Osteoblast (primary cell): Measurements from ENCODE around the gene PALD1. TPM values are rescaled to one million over a fixed set of nuclear protein-coding genes. Genes with fewer than 3 reads are reported as not detected.

Source experiments
- DNase-seq: peaks from one replicate; pipeline ENCODE4 v3.0.0; 2011; ENCODE audit warnings: low spot score, mixed read lengths; ENCODE audit not compliant: insufficient read length; ENCODE audit errors: missing footprints
- H2AFZ ChIP-seq: 2 replicates; pipeline ENCODE4 v1.6.0; 2011; ENCODE audit warnings: mild to moderate bottlenecking, low read length
- H3K27ac ChIP-seq: 2 replicates; pipeline ENCODE4 v1.5.1; 2011; ENCODE audit warnings: mild to moderate bottlenecking, low read depth, low read length, moderate library complexity
- H3K27me3 ChIP-seq: 2 replicates; pipeline ENCODE4 v1.6.0; 2012; ENCODE audit warnings: mild to moderate bottlenecking, control low read depth, inconsistent platforms, low read length, moderate library complexity; ENCODE audit not compliant: insufficient read depth
- H3K36me3 ChIP-seq: 2 replicates; pipeline ENCODE4 v1.5.1; 2011; ENCODE audit warnings: mild to moderate bottlenecking, low read length, control low read depth, moderate library complexity; ENCODE audit not compliant: insufficient read depth
- H3K4me1 ChIP-seq: 2 replicates; pipeline ENCODE4 v1.5.1; 2011; ENCODE audit warnings: mild to moderate bottlenecking, low read length, control low read depth, moderate library complexity; ENCODE audit not compliant: insufficient read depth
- H3K4me2 ChIP-seq: 2 replicates; pipeline ENCODE4 v1.6.0; 2011; ENCODE audit warnings: mild to moderate bottlenecking, low read length; ENCODE audit not compliant: insufficient read depth
- H3K4me3 ChIP-seq: fragments of 200-600 bp; sonication (generic); 3 replicates; pipeline ENCODE4 v1.5.1; 2012; ENCODE audit warnings: mild to moderate bottlenecking, low read length, inconsistent platforms; ENCODE audit not compliant: insufficient read depth
- H3K79me2 ChIP-seq: 2 replicates; pipeline ENCODE4 v1.6.0; 2012; ENCODE audit warnings: mild to moderate bottlenecking, low read length, control low read depth, inconsistent platforms; ENCODE audit not compliant: insufficient read depth
- H3K9me3 ChIP-seq: 2 replicates; pipeline ENCODE4 v1.5.1; 2011; ENCODE audit warnings: low read depth, low read length, control low read depth
- H4K20me1 ChIP-seq: 2 replicates; pipeline ENCODE4 v1.6.0; 2012; ENCODE audit warnings: mild to moderate bottlenecking, low read length, control low read depth; ENCODE audit not compliant: insufficient read depth
- CTCF ChIP-seq: IDR thresholded peaks from 2 replicates; pipeline ENCODE4 v1.5.1; 2011; ENCODE audit warnings: mild to moderate bottlenecking, low read depth, low read length, moderate library complexity; ENCODE audit errors: extremely low read depth
- total RNA-seq: library from RNA; depleted of rRNA; stranded (reverse); fragments of >200 nt; gene quantifications from 2 replicates; pipeline ENCODE4 v1.2.3, GENCODE V29; 2012

Gene PALD1
- total RNA-seq, 1 donor = under 0.01 TPM

DNA sequence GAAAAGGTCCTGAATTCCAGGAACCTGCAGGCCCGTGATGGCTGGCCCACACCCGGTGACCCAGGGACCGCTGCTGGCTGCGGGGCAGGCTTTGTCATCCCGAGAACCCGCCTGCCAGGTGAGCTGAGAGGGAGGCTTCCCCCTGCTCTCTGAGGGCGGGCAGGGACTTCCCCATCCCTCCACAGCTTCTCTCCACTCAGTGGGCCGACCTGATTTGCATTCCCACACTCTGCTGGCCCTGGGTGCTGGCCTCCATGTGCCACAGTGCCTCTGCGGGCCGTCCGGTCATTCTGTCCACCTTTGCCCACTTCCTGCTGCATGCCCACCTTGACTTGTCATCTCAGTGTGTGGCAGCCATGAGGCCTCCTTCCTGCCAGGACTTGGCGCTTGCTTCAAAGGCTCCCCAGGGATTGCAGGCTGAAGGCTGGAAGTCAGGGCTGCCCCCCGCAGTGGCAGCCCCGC is 35.3 kb downstream of the PALD1 start:
- Histone ChIP-seq H3K79me2 (no peaks in the 10 kb centered on the region), H3K4me2 (no peak overlapping the region), H3K27me3 (peaks cover 4% of the 10 kb centered on the region), H3K27ac (no peak overlapping the region), H3K4me3 (no peak overlapping the region), H3K36me3 (no peaks in the 10 kb centered on the region), H2AFZ (no peak overlapping the region), H4K20me1 (no peaks in the 10 kb centered on the region), H3K9me3 (no peaks in the 10 kb centered on the region), H3K4me1 (peaks cover 2% of the 10 kb centered on the region)
- DNase-seq = no peak
- TF ChIP-seq CTCF = no peak

DNA sequence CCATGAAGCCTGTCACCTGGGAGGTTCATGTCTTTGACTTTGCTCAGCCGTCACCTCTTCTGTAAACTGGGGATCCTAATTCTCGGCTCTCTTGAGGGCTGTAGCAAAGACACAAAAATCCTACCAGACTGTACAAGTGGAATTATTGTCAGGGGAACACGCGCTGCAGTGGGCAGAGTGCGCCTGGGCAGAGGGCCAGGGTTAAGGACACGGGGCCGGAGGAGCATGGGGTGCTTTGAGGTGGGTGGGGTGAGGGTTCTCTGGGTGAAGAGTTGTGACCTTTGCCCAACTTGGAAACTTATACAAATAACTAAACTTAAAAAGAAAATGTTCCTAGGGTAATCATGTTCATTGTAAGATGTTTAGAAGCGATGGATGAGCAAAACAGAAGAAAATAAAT is 36.0 kb downstream of the PALD1 start:
- no peaks in the 10 kb centered on the region for H3K9me3 ChIP-seq
- H3K4me3 ChIP-seq = no peak overlapping the region
- DNase-seq = no peak
- H3K36me3 ChIP-seq = no peaks in the 10 kb centered on the region
- peaks cover 2% of the 10 kb centered on the region for H3K4me1 ChIP-seq
- no peaks in the 10 kb centered on the region for H4K20me1 ChIP-seq
- TF ChIP-seq CTCF = no peak
- H3K4me2 ChIP-seq = no peak overlapping the region
- no peak overlapping the region for H2AFZ ChIP-seq
- H3K27me3 ChIP-seq = peaks cover 4% of the 10 kb centered on the region
- H3K27ac ChIP-seq = no peak overlapping the region
- no peaks in the 10 kb centered on the region for H3K79me2 ChIP-seq

DNA sequence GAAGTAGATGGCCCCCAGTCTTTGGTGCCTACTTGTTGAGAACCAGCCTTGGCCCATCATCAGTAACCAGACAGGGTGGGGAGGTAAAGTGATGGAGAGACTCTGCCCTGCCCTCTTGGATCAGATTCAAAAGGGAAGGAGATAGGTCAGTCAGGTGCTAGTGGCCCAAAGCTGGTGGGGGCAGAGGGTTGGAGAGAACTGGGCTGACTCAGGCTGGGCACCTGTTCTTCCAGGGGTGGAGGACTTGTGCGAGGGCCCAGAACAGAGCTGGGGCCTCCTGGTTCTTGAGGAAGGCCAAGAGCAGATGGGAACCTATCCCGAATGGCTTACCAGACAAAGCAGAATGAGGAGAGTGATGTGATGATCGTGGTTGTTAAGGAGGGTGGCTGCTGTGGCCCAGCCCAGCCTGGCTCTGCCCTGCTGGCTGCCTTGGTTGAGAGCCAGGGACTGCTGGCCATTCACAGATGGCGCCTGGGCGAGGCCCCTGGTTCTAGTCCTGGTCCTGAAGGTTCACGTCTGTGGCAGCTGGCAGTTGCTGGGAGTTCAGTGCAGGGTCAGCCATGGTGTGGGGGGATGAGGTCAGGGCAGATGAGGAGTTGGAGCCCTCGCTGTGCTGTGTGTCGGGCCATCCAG is 36.6 kb downstream of the PALD1 start:
- Histone ChIP-seq H3K79me2 (no peaks in the 10 kb centered on the region), H3K27me3 (peaks cover 4% of the 10 kb centered on the region), H3K4me2 (no peak overlapping the region), H3K9me3 (no peaks in the 10 kb centered on the region), H3K4me3 (no peak overlapping the region), H2AFZ (no peak overlapping the region), H4K20me1 (no peaks in the 10 kb centered on the region), H3K4me1 (peaks cover 2% of the 10 kb centered on the region), H3K27ac (no peak overlapping the region), H3K36me3 (no peaks in the 10 kb centered on the region)
- DNase-seq = no peak
- TF ChIP-seq CTCF = no peak

DNA sequence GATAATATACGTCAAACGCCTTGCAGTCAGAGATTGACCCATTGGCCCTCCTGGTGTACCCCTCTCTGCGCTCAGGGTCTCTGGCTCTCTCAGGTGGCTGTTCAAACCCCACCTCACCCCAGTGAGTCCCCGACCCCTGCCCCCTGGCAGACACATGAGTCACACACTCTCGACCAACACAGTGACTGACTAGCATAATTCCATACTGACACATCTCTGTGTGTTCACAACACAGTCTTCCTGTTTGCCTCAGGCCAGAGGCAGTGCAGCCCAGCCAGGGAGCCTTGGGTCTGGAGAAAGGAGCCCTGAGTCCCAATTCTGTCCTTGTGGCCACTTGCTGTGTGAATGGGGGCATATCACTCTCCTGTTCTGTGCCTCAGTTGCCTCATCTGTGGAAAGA is 40.1 kb downstream of the PALD1 start:
- no peak for DNase-seq

More for the DNA sequence above, 40.1 kb downstream of the PALD1 start:
- Histone ChIP-seq H3K27me3 (no peaks in the 10 kb centered on the region), H3K36me3 (no peaks in the 10 kb centered on the region), H3K4me1 (peaks cover 2% of the 10 kb centered on the region), H3K27ac (no peak overlapping the region), H3K4me3 (no peak overlapping the region), H2AFZ (no peak overlapping the region), H3K4me2 (no peak overlapping the region), H3K9me3 (no peaks in the 10 kb centered on the region), H4K20me1 (no peaks in the 10 kb centered on the region), H3K79me2 (no peaks in the 10 kb centered on the region)
- no peak for TF ChIP-seq CTCF
